ENCODE results near the gene TUT7.
"Not testable (repeated sequence)": the region's sequence is repeated elsewhere in the genome, so short reads cannot be mapped to it uniquely, and the experiment has no call there.

Gene TUT7, protein sequence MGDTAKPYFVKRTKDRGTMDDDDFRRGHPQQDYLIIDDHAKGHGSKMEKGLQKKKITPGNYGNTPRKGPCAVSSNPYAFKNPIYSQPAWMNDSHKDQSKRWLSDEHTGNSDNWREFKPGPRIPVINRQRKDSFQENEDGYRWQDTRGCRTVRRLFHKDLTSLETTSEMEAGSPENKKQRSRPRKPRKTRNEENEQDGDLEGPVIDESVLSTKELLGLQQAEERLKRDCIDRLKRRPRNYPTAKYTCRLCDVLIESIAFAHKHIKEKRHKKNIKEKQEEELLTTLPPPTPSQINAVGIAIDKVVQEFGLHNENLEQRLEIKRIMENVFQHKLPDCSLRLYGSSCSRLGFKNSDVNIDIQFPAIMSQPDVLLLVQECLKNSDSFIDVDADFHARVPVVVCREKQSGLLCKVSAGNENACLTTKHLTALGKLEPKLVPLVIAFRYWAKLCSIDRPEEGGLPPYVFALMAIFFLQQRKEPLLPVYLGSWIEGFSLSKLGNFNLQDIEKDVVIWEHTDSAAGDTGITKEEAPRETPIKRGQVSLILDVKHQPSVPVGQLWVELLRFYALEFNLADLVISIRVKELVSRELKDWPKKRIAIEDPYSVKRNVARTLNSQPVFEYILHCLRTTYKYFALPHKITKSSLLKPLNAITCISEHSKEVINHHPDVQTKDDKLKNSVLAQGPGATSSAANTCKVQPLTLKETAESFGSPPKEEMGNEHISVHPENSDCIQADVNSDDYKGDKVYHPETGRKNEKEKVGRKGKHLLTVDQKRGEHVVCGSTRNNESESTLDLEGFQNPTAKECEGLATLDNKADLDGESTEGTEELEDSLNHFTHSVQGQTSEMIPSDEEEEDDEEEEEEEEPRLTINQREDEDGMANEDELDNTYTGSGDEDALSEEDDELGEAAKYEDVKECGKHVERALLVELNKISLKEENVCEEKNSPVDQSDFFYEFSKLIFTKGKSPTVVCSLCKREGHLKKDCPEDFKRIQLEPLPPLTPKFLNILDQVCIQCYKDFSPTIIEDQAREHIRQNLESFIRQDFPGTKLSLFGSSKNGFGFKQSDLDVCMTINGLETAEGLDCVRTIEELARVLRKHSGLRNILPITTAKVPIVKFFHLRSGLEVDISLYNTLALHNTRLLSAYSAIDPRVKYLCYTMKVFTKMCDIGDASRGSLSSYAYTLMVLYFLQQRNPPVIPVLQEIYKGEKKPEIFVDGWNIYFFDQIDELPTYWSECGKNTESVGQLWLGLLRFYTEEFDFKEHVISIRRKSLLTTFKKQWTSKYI (N-terminal part only)

DNA sequence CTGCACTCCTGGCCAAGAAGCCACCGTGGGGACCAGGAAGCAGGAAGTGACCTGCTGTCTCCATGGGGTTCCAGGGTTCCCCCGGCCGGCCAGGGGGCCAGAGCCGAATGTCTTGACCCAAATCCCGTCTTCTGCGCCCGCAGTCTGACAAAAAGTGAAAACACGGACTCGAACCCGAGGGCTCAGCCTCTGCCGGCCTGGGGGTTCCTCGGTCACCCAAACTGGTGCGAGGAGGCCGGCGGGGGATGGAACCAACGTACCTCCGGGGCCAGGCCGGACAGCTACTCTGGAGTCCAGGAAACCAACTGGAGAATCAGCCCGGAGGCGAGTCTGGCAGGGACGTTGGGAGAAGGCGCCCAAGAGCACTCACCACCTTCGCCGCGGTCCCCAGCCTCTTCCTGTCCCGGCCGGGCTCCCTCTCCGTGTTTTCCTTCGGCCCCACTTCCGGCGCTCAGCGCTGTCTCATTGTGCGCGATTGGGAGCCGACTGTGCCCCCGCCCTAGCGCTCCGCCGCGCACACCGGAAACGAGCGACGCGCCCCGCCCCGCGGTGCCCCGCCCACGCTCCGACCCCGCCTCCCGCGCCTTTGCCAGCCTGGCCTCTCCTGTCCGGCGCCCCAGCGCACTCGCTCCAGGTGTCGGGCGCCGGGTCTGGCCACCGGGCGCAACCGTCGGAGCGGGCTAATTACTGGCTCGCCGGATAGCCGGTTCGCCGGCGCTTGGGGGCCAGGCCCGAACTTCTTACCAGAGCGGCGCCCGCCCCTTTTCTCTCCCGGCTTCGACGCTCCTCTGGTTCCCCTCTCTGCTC lies at the start of gene TUT7:
TUT7 (minus strand) TSS at position 400 of the 807 bp plus-strand sequence. CDS start 1,211 bp downstream, outside the sequence.
- peak; percentile 88 for DNase-seq (ENCODE audit: low read depth)

DNA sequence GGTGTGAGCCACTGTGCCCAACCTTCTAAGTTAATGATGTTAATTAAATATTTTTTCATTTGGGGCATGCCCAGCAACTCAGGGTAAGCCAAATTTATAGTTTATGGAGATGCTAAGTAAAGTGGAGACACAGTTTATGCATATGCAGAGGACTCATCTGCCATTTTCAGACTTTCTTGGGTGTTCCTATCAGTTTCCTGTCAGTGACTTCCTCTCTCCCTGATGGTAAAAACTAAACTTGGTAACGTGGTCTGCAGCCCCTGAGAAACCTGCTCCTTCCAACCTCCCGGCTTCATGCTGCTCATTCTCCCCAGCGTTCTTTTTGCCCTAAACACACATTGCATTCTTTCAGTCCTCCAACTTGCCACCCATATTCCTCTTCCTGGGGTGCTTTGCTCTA lies 48.4 kb upstream of the TUT7 start:
- DNase-seq (ENCODE audit: low read depth): no peak

DNA sequence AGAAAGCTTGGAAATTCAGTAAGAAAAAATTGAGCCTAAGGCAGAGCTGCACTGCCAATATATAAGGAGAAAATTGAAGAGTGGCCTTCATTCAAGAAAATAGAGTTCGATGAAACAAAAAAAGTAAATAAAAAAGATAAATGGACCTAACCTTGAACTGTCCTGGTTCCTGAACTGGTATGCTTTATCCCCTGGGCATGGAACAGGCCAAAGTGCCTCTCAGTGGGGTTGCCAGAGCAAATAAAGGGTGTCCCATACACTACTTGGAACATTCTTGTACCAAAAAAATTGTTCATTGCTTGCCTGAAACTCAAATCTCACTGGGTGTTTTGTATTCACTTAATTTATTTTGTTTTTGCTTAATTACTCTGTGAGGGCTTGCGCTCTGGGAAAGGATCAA lies 42.2 kb upstream of the TUT7 start:
- no peak for DNase-seq (ENCODE audit: low read depth)

DNA sequence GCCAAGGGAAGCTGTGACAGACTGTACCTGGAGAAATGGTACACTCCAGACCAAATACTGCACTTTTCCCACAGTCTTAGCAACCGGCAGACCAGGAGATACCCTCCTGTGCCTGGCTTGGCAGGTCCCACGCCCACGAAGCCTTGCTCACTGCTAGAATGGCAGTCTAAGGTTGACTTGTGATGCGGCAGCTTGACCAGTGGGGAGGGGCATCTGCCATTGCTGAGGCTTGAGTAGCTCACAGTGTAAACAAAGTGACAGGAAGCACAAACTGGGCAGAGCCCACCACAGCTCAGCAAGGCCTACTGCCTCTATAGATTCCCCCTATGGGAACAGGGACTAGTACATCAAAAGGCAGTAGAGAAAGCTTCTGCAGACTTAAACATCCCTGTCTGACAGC lies 36.0 kb upstream of the TUT7 start:
- not testable (repeated sequence) for DNase-seq (ENCODE audit: low read depth)

DNA sequence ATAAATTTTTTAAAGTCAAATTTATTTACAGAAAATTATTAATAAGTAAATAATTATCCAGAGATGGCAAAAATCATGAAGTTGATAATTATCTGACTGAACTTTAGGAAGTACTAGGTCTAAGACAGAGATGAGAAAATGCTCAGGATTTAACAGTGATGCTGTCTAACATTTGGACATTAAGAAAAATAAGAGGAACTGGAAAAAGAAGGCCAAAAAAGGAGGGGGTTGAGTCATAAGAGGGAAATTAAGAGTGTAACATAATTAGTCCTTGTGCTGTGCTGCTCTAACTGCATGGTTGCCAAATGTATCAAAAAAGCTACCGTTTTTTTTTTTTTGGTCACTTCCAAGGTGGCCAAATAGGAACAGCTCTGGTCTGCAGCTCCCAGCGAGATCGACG lies 35.4 kb upstream of the TUT7 start:
- no peak for DNase-seq (ENCODE audit: low read depth)

DNA sequence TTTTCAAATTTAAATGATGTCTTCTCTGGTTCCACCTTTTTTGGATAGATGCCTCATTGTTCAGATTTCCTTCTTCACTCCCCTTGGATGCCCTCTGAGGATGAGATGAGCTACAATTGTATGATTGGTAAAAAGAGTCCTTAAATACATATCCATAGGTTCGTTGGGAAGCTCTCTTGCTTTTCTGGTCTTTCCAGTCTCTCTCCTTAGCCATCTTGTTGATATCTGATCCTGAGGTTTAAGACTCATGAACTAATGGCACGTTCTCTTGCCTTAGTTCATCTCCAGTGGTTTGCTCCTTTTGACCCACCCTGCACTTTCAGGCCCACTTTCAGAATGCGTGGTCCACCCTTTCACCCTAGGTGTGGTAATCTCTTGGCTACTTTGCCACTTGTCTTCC lies 33.2 kb upstream of the TUT7 start:
- no peak for DNase-seq (ENCODE audit: low read depth)

DNA sequence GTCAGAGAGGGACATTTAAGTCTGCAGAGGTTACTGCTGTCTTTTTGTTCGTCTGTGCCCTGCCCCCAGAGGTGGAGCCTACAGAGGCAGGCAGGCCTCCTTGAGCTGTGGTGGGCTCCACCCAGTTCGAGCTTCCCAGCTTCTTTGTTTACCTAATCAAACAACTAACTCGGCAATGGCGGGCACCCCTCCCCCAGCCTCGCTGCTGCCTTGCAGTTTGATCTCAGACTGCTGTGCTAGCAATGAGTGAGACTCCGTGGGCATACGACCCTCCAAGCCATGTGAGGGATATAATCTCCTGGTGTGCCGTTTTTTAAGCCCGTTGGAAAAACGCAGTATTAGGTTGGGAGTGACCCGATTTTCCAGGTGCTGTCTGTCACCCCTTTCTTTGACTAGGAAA lies 28.8 kb upstream of the TUT7 start:
- DNase-seq (ENCODE audit: low read depth): not testable (repeated sequence)

DNA sequence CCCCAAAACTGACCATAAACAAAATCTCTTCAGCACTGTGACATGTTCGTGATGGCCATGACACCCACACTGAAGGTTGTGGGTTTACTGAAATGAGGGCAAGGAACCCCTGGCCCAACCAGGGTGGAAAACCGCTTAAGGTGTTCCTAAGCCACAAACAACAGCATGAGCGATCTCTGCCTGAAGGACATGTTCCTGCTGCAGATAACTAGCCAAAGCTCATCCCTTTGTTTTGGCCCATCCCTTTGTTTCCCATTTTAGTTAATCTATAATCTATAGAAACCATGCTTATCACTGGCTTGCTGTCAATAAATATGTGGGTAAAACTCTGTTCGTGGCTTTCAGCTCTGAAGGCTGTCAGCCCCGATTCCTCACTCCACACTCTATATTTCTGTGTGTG lies 21.8 kb upstream of the TUT7 start:
- no peak for DNase-seq (ENCODE audit: low read depth)

DNA sequence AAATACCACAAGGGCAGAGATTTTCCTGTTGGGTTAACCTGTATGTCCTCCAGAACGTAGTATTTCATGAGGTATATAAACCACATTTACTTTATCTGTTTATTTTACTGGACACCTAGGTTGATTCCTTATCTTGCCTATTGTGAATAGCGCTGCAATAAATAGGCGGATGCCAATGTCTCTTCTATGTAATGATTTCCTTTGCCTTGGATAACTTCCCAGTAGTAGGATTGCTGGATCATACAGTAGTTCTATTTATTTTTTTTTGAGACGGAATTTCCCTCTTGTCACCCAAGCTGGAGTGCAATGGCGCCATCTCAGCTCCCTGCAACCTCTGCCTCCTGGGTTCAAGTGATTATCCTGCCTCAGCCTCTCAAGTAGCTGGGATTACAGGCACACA lies 15.6 kb upstream of the TUT7 start:
- DNase-seq (ENCODE audit: low read depth): no peak

DNA sequence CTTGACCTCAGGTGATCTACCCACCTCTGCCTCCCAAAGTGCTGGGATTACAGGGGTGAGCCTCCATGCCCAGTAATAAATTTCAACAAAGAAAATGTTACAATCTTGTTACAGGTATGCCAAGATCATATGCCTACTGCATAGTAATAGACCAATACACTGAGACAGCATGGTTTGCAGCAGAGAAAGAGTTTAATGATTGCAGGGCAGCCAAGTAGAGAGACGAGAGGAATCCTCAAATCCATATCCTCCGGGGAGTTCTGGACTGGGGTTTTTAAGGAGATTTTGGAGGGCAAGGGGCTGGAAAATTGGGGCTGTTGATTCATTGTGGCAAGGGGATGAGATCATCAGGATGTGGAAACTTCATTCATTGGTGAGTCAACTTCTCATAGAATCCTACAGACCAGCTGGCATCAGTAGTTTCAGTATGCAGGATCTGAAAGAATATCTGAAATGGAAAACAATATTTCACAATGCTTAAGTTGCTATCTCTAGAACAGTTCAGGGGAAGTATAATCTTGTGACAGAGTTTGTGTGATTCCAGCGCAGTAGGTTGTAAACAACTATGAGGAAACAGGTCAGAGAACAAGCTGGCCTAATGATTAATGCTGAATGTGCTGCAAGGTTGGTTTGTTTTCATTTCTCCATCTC lies 14.8 kb upstream of the TUT7 start:
- no peak for DNase-seq (ENCODE audit: low read depth)

DNA sequence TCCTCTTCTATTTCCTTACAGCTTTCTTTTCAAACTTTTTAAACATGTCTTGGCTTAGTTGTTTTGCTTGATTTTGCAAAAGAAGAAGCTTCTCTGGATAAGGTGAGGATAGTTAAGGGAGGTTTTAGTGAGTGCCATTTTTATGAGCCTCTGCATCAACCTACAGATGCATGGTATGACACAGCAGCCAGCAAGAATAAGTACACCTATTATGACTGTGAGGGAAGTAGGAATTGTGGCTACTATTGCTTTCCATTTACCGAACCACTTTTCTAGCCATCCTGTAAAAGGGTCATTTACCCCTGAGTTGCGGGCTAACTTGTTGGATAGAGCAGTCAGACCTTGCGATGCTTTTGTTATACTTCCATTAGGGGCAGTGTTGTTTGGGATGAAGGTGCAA lies 7.0 kb upstream of the TUT7 start:
- DNase-seq (ENCODE audit: low read depth): no peak

DNA sequence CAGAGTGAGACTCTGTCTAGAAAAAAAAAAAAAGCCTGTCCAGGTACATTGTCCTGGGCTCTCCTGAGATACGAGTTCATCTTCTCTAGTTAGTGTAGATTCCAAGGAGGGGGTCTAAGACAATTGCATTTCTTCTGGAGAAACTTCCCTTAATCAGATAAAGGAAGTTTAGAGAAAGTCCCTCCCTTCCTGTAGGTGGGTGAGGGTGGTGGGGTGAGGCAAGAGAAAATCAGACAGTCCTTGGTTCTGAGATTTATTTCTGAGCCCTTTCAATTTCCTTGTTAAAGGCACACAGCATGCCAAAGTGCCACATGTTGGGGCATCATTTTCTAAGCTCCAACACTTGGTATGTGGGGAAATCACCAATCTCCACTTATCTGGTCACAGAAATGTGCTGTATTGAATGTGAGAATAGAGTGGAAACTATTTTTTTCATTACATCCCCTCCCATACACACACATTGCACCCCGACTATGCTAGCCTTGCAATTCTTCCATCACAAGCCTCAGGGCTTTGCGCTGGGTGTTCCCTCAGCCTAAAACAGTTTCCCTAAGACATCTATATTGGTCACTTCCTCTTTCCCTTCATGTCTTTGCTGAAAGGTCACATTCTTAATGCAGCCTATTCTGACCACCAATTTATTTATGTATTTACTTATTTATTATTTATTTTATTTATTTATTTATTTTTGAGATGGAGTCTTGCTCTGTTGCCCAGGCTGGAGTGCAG lies 5.1 kb upstream of the TUT7 start:
- DNase-seq (ENCODE audit: low read depth): no peak

DNA sequence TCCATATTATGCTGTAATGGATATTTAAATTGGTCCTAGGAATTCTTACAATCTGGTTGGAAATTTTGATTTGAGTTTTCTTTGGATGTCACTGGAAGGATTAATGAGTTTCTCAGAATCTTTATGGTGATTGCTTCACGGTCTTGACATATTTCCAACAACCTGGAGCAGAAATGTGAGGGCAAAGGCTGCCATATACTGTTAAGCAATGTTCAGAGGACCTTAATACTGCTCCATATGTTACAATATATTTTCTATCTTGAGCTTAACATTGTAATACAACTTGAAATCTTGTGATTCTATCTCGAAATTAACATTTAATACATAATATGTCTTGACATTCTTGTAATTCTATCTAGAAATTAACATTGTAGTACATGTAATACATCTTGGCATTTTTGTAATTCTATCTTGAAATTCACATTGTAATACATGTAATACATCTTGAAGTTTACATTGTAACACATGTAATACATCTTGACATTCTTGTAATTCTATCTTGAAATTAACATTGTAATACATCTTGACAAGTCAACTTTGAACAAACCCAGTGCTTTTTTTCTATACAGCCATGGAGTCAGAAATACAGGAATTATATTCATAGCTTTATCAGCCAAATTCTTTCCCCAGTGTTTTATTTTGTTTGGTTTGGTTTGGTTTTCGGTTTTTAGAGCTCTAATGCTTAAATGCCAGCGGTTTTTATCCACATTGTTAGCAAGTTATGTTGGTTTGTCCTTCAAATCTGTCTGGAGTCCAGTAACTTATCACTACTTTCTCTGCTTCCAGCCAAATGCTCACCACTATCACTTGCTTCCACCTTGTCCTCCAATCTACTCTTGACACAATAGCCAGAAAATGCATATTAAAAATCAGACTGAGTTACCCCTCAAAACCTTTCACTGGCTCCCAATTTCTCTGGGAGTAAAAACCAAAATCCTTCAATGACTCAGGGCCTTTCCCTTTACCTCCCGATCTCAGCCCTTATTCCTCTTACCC lies 3.0 kb upstream of the TUT7 start:
- no peak for DNase-seq (ENCODE audit: low read depth)

DNA sequence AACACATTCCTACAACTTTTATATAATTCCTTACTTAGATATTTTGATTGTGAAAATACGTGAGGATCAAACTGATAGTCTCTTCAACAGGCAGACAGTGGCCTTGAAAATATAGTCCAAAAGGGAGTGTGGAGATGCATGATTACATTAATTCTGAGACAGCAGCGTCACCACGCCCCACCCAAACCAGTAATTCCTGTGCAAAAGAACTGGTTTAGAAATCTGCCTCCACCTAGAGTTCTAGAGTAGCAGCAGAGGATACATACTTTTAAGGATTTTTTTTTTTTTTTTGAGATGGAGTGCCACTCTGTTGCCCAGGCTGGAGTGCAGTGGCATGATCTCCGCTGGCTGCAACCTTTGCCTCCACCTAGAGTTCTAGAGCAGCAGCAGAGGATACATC lies 1.6 kb upstream of the TUT7 start:
- no peak for DNase-seq (ENCODE audit: low read depth)

DNA sequence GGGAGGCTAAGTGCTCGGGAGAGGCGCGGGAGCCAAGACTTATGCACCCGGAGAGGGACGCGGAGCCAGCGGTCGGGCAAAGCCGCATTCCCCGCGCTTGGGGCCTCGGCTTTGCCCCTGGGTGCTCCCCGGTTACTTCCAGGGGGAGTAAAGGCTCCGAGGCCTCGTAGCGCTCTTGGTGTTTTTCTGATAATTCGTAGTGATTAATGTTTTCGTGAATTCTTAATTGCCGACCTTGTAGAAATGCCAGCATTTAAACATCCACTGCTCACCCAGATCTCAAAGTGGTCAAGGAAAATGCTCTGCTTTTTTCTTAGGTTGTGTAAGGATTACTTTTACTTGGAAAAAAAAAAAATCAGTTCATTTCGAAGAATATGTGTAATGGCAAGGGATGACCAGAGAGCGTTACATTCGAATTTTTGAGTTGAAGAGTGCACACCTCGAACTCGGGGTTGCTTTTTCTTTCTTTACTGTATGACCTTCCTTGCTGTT lies 654 bp upstream of the TUT7 start:
- DNase-seq (ENCODE audit: low read depth): no peak

DNA sequence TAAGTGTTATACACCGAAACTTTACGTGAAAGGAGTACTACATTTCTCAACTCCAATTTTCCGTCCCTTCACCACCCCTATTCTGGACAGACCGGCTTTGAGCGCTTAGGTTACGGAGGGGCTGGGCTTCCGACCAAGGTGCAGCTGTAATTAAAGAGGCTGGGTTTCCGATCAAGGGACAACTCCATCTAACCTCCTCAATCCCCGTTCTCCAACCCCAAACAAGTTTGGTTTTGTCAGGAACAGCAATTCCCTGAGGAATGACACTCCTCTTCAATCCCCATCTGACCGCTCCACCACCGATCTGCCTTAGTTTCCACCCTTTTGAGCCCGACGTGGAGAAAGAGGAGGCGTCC lies 577 bp downstream of the TUT7 start:
- DNase-seq (ENCODE audit: low read depth): no peak

DNA sequence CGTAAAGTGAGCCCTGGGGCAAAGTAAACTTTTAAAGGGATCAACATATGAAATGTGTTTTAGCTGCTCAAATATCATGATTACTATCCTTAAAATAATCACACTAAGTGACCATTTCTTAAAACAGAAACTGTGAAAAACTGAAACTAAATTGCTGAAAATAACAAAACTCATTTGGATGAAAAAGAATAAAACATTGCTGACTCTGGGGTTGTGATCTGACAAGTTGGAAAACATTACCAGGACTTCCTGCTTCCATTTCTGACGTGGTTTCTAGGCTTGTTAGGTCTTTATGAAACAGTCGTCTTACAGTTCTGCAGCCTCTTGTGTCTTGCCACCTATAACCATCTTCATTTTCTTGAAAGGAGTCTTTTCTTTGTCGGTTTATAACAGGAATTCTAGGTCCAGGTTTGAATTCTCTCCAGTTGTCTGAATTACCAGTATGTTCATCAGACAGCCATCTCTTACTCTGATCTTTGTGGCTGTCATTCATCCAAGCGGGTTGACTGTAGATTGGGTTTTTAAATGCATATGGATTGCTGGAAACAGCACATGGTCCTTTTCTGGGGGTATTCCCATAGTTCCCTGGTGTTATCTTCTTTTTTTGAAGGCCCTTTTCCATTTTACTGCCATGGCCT lies 1.7 kb downstream of the TUT7 start:
- DNase-seq (ENCODE audit: low read depth): peak; percentile 26

DNA sequence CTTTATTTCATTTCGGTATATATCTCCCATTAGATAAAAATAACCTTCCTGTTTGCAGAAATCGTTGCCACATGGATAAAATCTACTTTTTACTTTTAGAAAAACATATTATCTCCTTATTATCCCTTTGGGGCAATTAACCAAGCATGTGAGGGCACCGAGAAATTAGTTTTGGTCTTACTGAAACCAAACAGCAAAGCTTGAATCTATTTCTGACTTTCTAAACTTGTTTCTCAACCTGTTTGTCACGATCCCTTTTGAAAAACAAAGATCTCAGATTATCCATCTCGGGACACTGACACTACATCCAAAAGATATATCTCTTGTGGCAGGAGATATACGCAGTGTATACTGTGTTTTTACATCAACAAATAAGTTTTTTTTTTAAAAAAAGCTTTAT lies 2.3 kb downstream of the TUT7 start:
- no peak for DNase-seq (ENCODE audit: low read depth)
